Activated gamma-delta T cell treated with Interleukin-2 at 50 U/mL for 16 hours (primary cell): ENCODE measurements around the gene TRPV6.

ENCODE experiments used
- DNase-seq: peaks from one replicate; pipeline ENCODE4 v3.0.0-alpha.2; 2020

TRPV6 gene

GRCh38 chr7:142867097-142867378, 18.5 kb downstream of the TRPV6 start:
- DNase-seq = no peak

GRCh38 chr7:142866361-142867096, 19.0 kb downstream of the TRPV6 start:
- DNase-seq = no peak

DNA sequence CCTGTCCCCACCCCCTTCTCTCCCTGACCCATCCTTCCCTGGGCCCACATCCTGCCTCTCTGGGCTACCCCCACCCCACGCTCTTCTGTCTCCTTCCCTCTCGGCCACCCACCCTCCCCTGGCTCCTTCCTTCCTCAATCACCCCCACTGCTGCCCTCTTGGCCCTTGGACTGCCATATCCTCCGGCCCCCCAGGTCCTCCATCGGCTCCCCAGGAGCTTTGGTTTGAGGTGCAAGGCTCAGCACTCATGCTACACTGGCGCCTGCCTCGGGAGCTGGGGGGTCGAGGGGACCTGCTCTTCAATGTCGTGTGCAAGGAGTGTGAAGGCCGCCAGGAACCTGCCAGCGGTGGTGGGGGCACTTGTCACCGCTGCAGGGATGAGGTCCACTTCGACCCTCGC, 19.8 kb downstream of the TRPV6 start:
- no peak for DNase-seq

- no peak for DNase-seq
These were observed 20.4 kb downstream of the TRPV6 start for GRCh38 chr7:142864980-142865747.

- DNase-seq = no peak
These were observed 21.5 kb downstream of the TRPV6 start for GRCh38 chr7:142863891-142864685.

DNA sequence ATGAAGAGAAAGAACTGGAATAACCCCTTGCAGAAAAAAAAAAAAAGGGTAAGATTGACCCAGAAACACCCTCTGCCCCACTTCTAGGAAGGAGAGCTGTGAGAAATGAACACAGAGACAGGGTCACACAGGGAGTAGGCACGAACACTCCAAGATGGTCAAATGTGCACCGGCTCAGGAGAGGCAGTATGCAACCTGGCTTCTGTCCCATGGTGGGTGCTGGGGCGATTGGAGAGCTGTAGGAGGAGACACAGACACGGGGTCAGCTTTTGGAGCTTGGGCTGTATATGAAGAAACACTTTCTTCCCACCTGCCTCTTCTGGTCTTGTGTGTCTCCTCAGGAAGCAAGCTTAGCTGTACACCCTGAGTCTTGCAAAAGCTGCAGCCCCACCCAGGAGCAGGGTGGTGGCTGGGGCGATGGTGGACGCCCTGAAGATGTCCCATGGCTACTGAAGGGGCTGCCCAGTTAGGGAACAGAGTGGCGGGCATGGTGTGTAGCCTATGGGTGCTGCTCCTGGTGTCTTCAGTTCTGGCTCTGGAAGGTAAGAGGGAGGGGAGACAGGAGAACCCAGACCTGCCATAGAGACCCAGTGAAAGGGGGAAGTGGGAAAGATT, 22.7 kb downstream of the TRPV6 start:
- DNase-seq = no peak

DNA sequence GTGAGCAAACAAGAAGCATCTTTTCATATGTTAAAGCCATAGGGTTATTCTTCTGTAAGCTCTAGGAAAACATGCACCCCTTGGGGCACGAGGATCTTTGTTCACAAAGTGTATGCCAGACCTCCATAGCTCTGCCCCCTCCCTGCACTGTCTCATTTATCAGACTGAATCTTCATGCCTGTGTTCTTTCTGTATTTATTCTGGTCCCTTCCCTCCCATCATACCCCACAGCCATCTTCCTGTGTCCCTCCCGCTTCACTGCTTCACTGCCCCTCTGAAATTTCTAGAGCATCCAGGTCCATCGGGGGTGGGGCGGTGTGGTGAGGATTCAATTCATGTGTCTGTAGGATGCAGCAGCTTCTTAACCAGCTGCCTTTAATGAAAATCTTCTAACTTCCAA, 23.2 kb downstream of the TRPV6 start:
- no peak for DNase-seq

DNA sequence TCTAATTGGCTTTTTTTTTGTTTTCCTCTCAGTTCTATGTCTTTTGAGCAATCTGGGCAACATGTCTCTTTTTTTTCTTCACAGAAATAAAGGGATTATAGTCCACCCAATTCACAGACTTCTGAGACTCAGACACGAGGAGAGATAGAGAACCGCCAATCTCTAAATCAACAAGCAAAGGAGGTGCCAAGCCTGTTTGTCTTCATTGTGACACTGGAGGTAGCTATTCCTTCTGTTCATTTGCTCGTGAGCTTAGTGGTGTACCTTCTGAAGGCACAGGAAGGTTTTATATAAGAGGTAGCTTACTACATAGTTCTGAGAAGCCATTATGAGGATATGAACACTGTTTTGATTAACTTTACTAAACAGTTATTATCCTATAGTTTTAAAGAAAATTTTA, 24.6 kb downstream of the TRPV6 start:
- DNase-seq = no peak

- no peak for DNase-seq
These were observed 25.7 kb downstream of the TRPV6 start for GRCh38 chr7:142859829-142860228.

DNA sequence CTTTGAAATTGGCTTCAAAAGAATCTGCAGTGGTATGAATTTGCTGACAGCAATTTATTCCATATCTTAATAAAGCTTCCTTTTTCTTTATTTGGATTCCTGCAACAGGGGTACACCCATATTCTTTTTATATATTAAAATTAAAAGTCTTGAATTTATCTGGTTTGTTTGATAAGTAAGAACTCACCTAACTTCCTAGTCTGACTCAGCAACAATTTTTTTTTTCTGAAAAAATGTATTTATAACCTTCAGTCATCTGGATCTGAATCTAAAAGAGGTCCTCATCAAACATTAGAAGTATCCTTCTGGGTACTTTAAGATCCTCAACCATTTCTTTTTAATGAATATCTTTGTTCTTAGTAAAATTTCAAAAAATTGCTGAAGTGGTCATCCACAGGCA, 26.1 kb downstream of the TRPV6 start:
- no peak for DNase-seq

DNA sequence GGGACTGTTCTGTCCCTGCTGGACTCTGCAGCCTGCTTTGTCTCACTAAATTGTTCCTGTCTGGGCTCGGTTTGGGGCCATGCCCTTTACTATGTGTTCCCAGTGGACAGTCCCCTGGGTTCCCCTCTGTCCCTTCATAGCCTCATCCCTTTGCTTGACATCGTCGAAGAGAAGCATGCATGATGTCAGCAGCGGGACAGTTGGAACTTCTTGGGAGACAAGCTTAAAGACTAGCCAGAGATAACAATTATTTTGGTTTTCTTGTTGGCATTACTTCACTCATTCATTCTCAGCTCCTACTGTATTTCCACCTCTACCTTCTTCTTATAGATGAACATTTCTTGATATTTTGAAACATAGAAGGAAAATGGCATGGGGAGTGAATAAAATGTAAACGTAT, 27.9 kb downstream of the TRPV6 start:
- DNase-seq = no peak

GRCh38 chr7:142856565-142857245, 28.8 kb downstream of the TRPV6 start:
- DNase-seq = no peak

DNA sequence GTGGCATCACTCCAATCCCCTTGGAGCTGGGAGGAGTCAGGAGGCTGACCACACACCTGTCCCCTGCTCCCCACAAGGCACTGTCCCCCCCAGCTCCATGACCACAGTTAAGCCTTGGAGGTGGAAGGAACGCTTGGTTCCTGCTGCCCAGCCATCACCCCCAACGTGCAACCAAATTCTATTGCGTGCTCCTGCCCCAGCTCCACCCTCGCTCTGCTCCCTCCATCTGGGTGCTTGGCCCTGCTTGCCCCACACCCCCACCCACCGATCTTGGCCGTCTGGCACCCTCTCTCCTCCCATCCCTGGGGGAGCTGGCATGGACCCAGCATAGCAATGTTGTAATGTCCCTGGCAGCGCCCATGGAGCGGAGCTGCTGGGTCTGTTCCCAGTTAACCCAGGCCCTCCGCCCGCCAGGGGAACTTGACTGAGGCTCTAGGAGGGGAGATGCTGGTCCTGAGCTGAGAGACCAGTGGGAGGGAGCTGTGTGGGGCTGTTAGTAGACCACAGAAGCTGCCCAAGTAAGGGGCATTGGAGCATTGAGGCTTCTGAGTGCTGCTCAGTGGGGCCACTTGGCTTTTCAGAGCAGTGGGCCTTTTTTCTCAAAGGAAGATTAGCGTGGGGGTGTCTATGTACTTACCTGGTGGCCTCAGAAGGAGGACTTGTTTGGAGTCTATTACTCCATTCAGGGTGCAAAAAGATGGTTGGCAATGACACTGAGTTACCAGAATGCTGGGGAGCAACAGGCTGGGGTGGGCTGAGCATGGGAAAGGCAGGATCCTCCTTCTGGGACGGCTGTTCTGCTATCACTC, 29.6 kb downstream of the TRPV6 start:
- no peak for DNase-seq

- DNase-seq = no peak
These were observed 30.3 kb downstream of the TRPV6 start for GRCh38 chr7:142855114-142855743.

DNA sequence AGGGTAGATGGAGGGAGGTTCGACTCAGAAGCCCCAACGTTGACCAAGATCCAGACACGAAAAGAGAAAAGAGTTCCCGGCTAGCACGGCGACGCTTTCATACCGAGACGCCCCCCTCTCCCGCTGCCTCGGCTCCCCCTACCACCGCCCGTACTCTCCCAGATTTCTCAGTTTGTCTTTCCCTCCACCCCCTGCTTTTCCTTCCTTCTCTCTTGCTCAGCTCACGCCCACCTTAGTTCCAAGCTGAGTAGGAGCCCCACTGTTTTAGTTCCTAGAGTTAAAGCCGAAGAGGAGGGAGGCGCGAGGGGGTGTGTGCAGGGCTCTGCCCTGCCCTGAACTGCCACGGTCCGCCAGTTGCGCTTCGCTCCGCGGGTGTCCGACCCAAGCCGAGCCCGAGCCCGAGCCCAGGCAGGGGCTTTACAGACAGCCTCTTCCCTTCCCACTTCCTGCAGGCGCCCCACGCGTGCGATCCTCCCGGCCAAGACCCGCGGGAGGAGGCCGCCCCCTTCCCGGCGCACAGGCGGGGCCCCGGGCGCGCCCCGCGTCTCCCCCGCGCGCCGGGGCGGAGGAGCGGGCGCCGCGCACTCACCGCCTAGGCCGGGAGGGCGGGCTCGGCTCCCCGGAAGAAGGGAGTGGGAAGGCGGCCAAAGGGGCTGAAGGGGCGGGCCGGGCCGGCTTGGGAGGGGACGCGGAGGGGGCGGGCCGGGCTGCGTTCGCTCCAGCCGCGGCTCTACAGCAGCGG, 31.0 kb downstream of the TRPV6 start, which contains the start of gene EPHB6:
TSS of gene EPHB6 (plus strand) at position 705 of the 742 bp plus-strand sequence. CDS start 8,152 bp downstream, outside the sequence.
- peak; percentile 45 for DNase-seq

DNA sequence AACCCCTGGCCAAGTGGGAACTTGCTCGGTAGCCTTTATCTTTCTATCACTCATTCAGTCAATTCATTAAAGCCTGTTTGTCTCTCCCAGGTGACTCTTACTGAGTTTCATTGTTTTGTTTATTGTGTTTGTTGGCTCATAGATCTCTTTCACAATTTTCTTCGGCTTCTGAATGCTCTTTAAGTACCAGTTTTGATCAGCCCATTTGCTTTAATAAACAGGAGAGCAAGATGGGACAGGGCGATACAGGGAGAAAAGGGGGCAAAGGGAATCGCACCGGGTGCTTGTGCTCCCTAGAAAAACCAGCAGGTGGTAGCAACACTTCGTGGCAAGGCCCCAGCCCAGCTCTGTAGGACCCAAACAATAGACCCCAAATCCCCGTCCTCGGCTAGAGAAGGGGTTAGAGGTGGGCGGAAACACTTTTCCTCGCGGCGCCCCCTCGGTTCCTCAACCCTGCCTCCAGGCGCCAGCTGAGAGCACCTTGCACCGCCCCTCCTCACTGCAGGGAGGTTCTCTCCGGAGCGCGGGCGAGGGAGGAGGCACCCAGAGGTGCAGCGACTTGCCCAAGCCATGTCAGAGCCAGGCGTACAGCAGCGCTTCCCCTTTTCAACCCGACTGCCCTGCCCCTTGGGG, 31.7 kb downstream of the TRPV6 start:
- peak; percentile 53 for DNase-seq

DNA sequence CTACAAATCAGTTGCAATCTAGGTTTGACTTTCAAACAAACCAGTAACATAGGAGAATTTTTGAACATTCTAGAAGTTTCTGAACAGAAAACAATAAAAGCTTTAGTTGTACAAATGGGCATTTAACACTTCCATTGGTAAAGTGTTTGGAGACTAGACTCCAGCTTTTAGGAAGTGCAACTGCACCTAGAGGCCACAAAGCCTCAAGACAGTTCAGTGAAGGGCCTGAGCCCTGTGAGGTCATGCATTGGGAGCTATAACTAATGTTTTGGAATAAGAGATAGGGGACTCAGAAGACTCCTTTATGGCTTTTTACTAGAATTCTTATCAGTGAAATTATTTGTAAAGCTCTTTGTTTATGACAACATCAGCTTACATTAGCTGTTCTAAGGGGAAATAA, 33.6 kb downstream of the TRPV6 start:
- DNase-seq = no peak

DNA sequence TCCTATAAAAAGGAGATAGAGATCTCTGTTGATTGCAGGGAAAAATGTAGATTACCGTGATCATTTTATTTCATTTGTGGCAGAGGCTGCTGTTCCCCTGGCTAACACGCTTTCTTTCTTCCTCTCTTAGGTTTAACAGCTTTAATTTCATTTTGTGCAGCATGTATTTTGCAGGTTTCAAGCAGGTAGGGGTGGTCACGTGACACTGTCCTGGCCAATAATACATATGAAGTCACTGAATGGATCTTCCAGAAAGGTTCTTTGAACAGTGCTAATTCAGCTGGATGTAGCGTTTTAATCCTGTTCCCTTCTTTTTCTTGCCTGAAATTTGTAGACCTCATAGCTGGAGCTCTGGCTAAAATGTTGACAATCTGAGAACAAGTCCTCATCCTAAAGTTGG, 34.3 kb downstream of the TRPV6 start:
- no peak for DNase-seq

DNA sequence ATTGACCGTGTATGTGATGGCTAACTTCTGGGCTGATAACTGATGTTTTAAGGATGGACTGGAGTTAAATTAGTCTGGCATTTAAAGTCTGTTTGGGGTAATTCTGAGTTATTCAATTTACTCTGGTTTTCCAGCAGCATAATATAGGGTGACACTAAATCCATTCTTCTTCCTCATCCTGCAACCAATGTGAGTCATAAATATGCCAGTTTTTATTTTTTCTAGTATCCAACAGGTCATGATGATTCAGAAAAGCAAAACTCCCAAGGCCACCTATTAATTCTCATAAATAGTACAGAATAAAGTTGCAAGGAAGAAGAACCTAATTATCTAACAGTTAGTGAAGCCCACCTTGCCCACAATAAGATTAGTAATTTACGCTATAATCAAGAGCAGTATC, 38.2 kb downstream of the TRPV6 start:
- DNase-seq = no peak

GRCh38 chr7:142842251-142842766, 43.2 kb downstream of the TRPV6 start:
- DNase-seq = no peak
